H1 (cell line): ENCODE data around the gene HABP4. TPM values are rescaled to one million over a fixed set of nuclear protein-coding genes. Genes with fewer than 3 reads are reported as not detected.

Experiments used
- CTCF ChIA-PET: fragments of 300-600 bp; sonication (Branson Sonifier 250); formaldehyde crosslinking; loops from one replicate; lab custom pipeline; 2021; ENCODE audit not compliant: partially characterized antibody; lab: Charles Lee
- POLR2A ChIA-PET: fragments of 300-600 bp; sonication (Branson Sonifier 250); formaldehyde crosslinking; loops from one replicate; lab custom pipeline; 2021; ENCODE audit warnings: inconsistent platforms; ENCODE audit not compliant: partially characterized antibody; lab: Charles Lee
- DNase-seq, 2 experiments: peaks; one replicate each; pipeline versions ENCODE4 v3.0.0 to v3.0.0-alpha.2; 2010 to 2022; ENCODE audit warnings: low spot score in 2 of 2, low read depth in 1 of 2, mixed read lengths in 1 of 2
- FAIRE-seq: peaks from 2 replicates; lab custom pipeline; 2011; peaks lifted over from hg19 to GRCh38; lab: Jason Lieb, UNC
- H2AFZ ChIP-seq: 2 replicates; pipeline ENCODE4 v1.8.1; 2012; ENCODE audit warnings: low read length, inconsistent platforms
- H2AK5ac ChIP-seq: 2 replicates; pipeline ENCODE4 v1.6.1; 2013; ENCODE audit warnings: low read depth, low read length
- H2BK120ac ChIP-seq: replicated peaks from 2 replicates; pipeline ENCODE3; 2013; ENCODE audit warnings: low read depth, low read length, inconsistent platforms
- H2BK12ac ChIP-seq: 2 replicates; pipeline ENCODE4 v1.6.1; 2013; ENCODE audit warnings: low read depth, low read length
- H2BK15ac ChIP-seq: 2 replicates; pipeline ENCODE4 v1.6.1; 2013; ENCODE audit warnings: low read length
- H2BK20ac ChIP-seq: 2 replicates; pipeline ENCODE4 v1.6.1; 2013; ENCODE audit warnings: low read length
- H2BK5ac ChIP-seq: 2 replicates; pipeline ENCODE4 v1.6.1; 2013; ENCODE audit warnings: low read depth, low read length
- H3K14ac ChIP-seq: 2 replicates; pipeline ENCODE4 v1.6.1; 2013; ENCODE audit warnings: inconsistent platforms; ENCODE audit not compliant: insufficient read length
- H3K18ac ChIP-seq: 2 replicates; pipeline ENCODE4 v1.6.1; 2013; ENCODE audit warnings: low read length; ENCODE audit errors: extremely low read depth
- H3K23ac ChIP-seq: 2 replicates; pipeline ENCODE4 v1.6.1; 2013; ENCODE audit warnings: inconsistent platforms; ENCODE audit not compliant: insufficient read length
- H3K23me2 ChIP-seq: 2 replicates; pipeline ENCODE4 v1.6.1; 2013; ENCODE audit warnings: low read depth, low read length
- H3K27ac ChIP-seq: 2 replicates; pipeline ENCODE4 v1.6.1; 2011; ENCODE audit warnings: low read depth, low read length, inconsistent platforms
- H3K27me3 ChIP-seq, 4 experiments: replicated peaks in 1 of 4; 1 replicate in 1 of 4; 2 replicates in 3 of 4; pipeline versions ENCODE4 v1.6.1 to v1.8.1; 2011 to 2013; ENCODE audit warnings: low read length in 3 of 4, mild to moderate bottlenecking in 3 of 4, inconsistent platforms in 2 of 4, mixed read lengths in 2 of 4, moderate library complexity in 1 of 4; ENCODE audit not compliant: control insufficient read depth in 3 of 4, insufficient read depth in 3 of 4; ENCODE audit errors: extremely low read depth in 1 of 4
- H3K36me3 ChIP-seq, 4 experiments: 2 replicates each; pipeline versions ENCODE4 v1.6.1 to v1.8.1; 2011 to 2013; ENCODE audit warnings: mild to moderate bottlenecking in 4 of 4, low read length in 3 of 4, moderate library complexity in 2 of 4, control low read depth in 1 of 4, inconsistent platforms in 1 of 4; ENCODE audit not compliant: insufficient read depth in 4 of 4, control insufficient read depth in 2 of 4
- H3K4ac ChIP-seq: replicated peaks from 2 replicates; pipeline ENCODE3; 2013; ENCODE audit warnings: low read length, low read depth, mixed read lengths, inconsistent platforms; ENCODE audit not compliant: insufficient read length
- H3K4me1 ChIP-seq, 4 experiments: replicated peaks in 1 of 4; 1 replicate in 1 of 4; 2 replicates in 3 of 4; pipeline versions ENCODE4 v1.6.1 to v1.8.1; 2011 to 2013; ENCODE audit warnings: low read length in 3 of 4, inconsistent platforms in 2 of 4, mixed read lengths in 1 of 4; ENCODE audit not compliant: insufficient read depth in 4 of 4, control insufficient read depth in 3 of 4
- H3K4me2 ChIP-seq, 2 experiments: 2 replicates each; pipeline versions ENCODE4 v1.6.1 to v1.8.1; 2011 to 2013; ENCODE audit warnings: low read depth in 2 of 2, low read length in 2 of 2, control low read depth in 1 of 2, inconsistent platforms in 1 of 2, mild to moderate bottlenecking in 1 of 2; ENCODE audit not compliant: insufficient read depth in 1 of 2
- H3K4me3 ChIP-seq, 4 experiments: fragments of 200-600, 300-600 bp in 1 of 4; sonication (generic), shearing (Covaris generic), sonication (Bioruptor Twin) in 1 of 4; 2 replicates each; pipeline versions ENCODE4 v1.5.1 to v1.8.1; 2011 to 2016; ENCODE audit warnings: low read length in 4 of 4, low read depth in 3 of 4, control low read depth in 2 of 4, inconsistent platforms in 2 of 4, mild to moderate bottlenecking in 2 of 4, mixed read lengths in 1 of 4, moderate library complexity in 1 of 4; ENCODE audit not compliant: insufficient read depth in 2 of 4; ENCODE audit errors: extremely low read depth in 1 of 4
- H3K56ac ChIP-seq: replicated peaks from 2 replicates; pipeline ENCODE3; 2013; ENCODE audit warnings: low read depth, mild to moderate bottlenecking, mixed read lengths, low read length, inconsistent platforms; ENCODE audit not compliant: insufficient read length
- H3K79me1 ChIP-seq: 2 replicates; pipeline ENCODE4 v1.6.1; 2013; ENCODE audit warnings: low read depth, low read length, control low read depth
- H3K79me2 ChIP-seq, 2 experiments: 2 replicates each; pipeline versions ENCODE4 v1.6.1 to v1.8.1; 2012 to 2013; ENCODE audit warnings: low read length in 2 of 2, mild to moderate bottlenecking in 2 of 2, inconsistent platforms in 1 of 2; ENCODE audit not compliant: insufficient read depth in 2 of 2, control insufficient read depth in 1 of 2
- H3K9ac ChIP-seq, 4 experiments: replicated peaks in 1 of 4; 1 replicate in 1 of 4; 2 replicates in 3 of 4; pipeline versions ENCODE4 v1.6.1 to v1.8.1; 2011 to 2013; ENCODE audit warnings: low read depth in 3 of 4, low read length in 3 of 4, control low read depth in 2 of 4, mild to moderate bottlenecking in 2 of 4, moderate library complexity in 2 of 4, inconsistent platforms in 1 of 4; ENCODE audit errors: extremely low read depth in 1 of 4
- H3K9me3 ChIP-seq, 2 experiments: 2 replicates each; pipeline versions ENCODE4 v1.6.1 to v1.8.1; 2012 to 2013; ENCODE audit warnings: mild to moderate bottlenecking in 2 of 2, moderate library complexity in 2 of 2, control low read depth in 1 of 2, inconsistent platforms in 1 of 2, low read depth in 1 of 2, low read length in 1 of 2, mixed read lengths in 1 of 2; ENCODE audit not compliant: insufficient read depth in 2 of 2
- H4K20me1 ChIP-seq, 2 experiments: replicated peaks in 1 of 2; 2 replicates each; pipeline versions ENCODE3 to v1.8.1; 2011 to 2013; ENCODE audit warnings: inconsistent platforms in 2 of 2, low read length in 2 of 2, mild to moderate bottlenecking in 1 of 2; ENCODE audit not compliant: insufficient read depth in 2 of 2, control insufficient read depth in 1 of 2
- H4K5ac ChIP-seq: 2 replicates; pipeline ENCODE4 v1.6.1; 2013; ENCODE audit warnings: low read length, low read depth, mixed read lengths, inconsistent platforms; ENCODE audit not compliant: insufficient read length
- H4K8ac ChIP-seq: 2 replicates; pipeline ENCODE4 v1.8.0; 2013; ENCODE audit warnings: mild to moderate bottlenecking, moderate library complexity, low read length, inconsistent platforms; ENCODE audit not compliant: insufficient read depth; ENCODE audit errors: extremely low read depth
- H4K91ac ChIP-seq: replicated peaks from 2 replicates; pipeline ENCODE3; 2013; ENCODE audit warnings: low read length, mixed read lengths, inconsistent platforms; ENCODE audit not compliant: insufficient read length
- ATF3 ChIP-seq: IDR thresholded peaks from 2 replicates; pipeline ENCODE4 v1.6.1; 2011; ENCODE audit warnings: low read depth, mild to moderate bottlenecking, low read length; ENCODE audit not compliant: insufficient read depth
- CBX5 ChIP-seq: fragments of 300-800, 300-1000 bp; sonication (generic); IDR thresholded peaks from 2 replicates; pipeline ENCODE4 v1.7.1; 2016; ENCODE audit warnings: antibody characterized with exemption, low read length, low read depth
- CHD2 ChIP-seq: IDR thresholded peaks from 2 replicates; pipeline ENCODE4 v1.6.1; 2012; ENCODE audit warnings: low read length, improper control_type of control experiment
- GABPA ChIP-seq: IDR thresholded peaks from 2 replicates; pipeline ENCODE4 v1.6.1; 2011; ENCODE audit warnings: mild to moderate bottlenecking, low read length, moderate library complexity, borderline replicate concordance; ENCODE audit not compliant: insufficient read depth
- JUN ChIP-seq: IDR thresholded peaks from 2 replicates; pipeline ENCODE4 v1.6.1; 2011; ENCODE audit warnings: low read depth, mild to moderate bottlenecking, improper control_type of control experiment, low read length
- KDM1A ChIP-seq: fragments of 200-600, 300-600 bp; sonication (generic); IDR thresholded peaks from 2 replicates; pipeline ENCODE4 v1.7.1; 2016; ENCODE audit warnings: mild to moderate bottlenecking, low read length, borderline replicate concordance
- MAX ChIP-seq: IDR thresholded peaks from 2 replicates; pipeline ENCODE4 v1.6.1; 2012; ENCODE audit warnings: inconsistent platforms
- NANOG ChIP-seq: IDR thresholded peaks from 2 replicates; pipeline ENCODE4 v1.6.1; 2011; ENCODE audit warnings: low read length, low read depth, mild to moderate bottlenecking, inconsistent platforms; ENCODE audit not compliant: insufficient read depth, poor library complexity, severe bottlenecking
- RFX5 ChIP-seq: IDR thresholded peaks from 2 replicates; pipeline ENCODE4 v1.6.1; 2011; ENCODE audit warnings: low read depth, low read length, improper control_type of control experiment, borderline replicate concordance
- ZNF274 ChIP-seq: IDR thresholded peaks from 2 replicates; pipeline ENCODE4 v1.7.0; 2012; ENCODE audit warnings: low read length, borderline replicate concordance; ENCODE audit errors: extremely low read depth
- WGBS, 2 experiments: shearing (Covaris generic) in 1 of 2; methylation state at CpG; one replicate each; pipeline versions ENCODE4 v1.1.6 to v1.1.7; 2013 to 2015; ENCODE audit warnings: low lambda C conversion rate in 2 of 2, mixed read lengths in 2 of 2, inconsistent platforms in 1 of 2, low coverage in 1 of 2, missing lambda C conversion rate in 1 of 2; ENCODE audit not compliant: insufficient replicate concordance in 2 of 2, insufficient coverage in 1 of 2, insufficient read length in 1 of 2; ENCODE audit errors: extremely low coverage in 1 of 2, missing lambda C conversion rate in 1 of 2; 5-methylcytosine and 5-hydroxymethylcytosine counted together
- polyA plus RNA-seq, 7 experiments: library from polyadenylated mRNA; depleted of rRNA in 3 of 7; stranded (reverse) in 5 of 7; unstranded in 2 of 7; fragments of >200 nt in 5 of 7; fragments of 200-250 nt in 2 of 7; gene quantifications; 1 replicate in 5 of 7; 2 replicates in 1 of 7; 4 replicates in 1 of 7; pipeline versions ENCODE4 v1.2.1 to v1.2.3, GENCODE V29; 2011 to 2013; ENCODE audit warnings: missing spikeins in 2 of 7, mixed read lengths in 2 of 7
- total RNA-seq: library from RNA; stranded (reverse); fragmentation: NEBNext Ultra II Directional; extraction: Animal tissue kit (Norgen Biotek cat#: 25700); gene quantifications from 2 replicates; pipeline ENCODE4 v1.2.1, GENCODE V29; 2021
- TF ChIP-seq, protein P1 (sequence below), 3 experiments: IDR thresholded peaks; 1 replicate in 2 of 3; 2 replicates in 1 of 3; pipeline versions ENCODE4 v1.5.1 to v1.6.1; 2011; ENCODE audit warnings: low read length in 3 of 3, mild to moderate bottlenecking in 3 of 3, inconsistent platforms in 2 of 3, low read depth in 1 of 3, moderate library complexity in 1 of 3; ENCODE audit not compliant: insufficient read depth in 1 of 3; ENCODE audit errors: control extremely low read depth in 1 of 3

HABP4 gene
- total and polyA plus RNA-seq, 2 of the 8 experiments (the other 6 are each of a cell fraction or from before 2014, with no cell fraction given), result 3.3 to 11.2 TPM

DNA sequence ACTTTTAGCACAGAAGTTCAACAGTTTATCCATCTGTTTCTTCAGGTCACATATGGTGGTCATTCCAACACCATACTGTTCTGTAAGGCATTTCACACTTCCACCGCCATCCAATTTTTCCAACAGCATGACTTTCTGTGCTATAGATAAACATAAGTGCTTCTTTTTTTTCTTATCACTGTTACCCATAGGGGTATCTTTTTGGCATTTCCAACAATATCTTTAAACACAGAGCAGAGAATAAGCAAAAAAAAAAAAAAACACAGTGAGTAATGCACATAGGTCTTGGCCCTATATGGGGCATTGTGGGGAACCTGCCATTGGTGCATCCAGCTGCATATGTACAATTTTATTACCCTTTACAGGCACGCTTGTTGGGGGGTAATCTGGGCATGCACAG, 19.6 kb upstream of the HABP4 start:
- H4K8ac ChIP-seq, result no peak overlapping the region
- H3K56ac ChIP-seq, result no peak overlapping the region
- no peaks in the 10 kb centered on the region for H3K23me2 ChIP-seq
- H2BK12ac ChIP-seq, result no peak overlapping the region
- ChIA-PET CTCF (interaction anchor here (1.4 kb wide), 1 partner anchor 11 kb away, joined by 4 read pairs; no protein-coding TSS in a partner anchor), POLR2A (interaction anchor here (1.1 kb wide), 1 partner anchor 11 kb away, joined by 3 read pairs; no protein-coding TSS in a partner anchor)
- H3K4ac ChIP-seq, result no peak overlapping the region
- H3K14ac ChIP-seq, result no peak overlapping the region
- no peaks in the 10 kb centered on the region for H3K79me1 ChIP-seq
- no peak overlapping the region for H3K9ac ChIP-seq
- H3K4me2 ChIP-seq, result no peak overlapping the region
- H3K18ac ChIP-seq, result no peak overlapping the region
- H2BK5ac ChIP-seq, result no peak overlapping the region
- H4K91ac ChIP-seq, result no peak overlapping the region
- H3K4me3 ChIP-seq, result no peak overlapping the region
- FAIRE-seq (no peak), DNase-seq (no peak)
- no peak overlapping the region for H2AFZ ChIP-seq
- H2BK15ac ChIP-seq, result no peak overlapping the region
- no peak overlapping the region for H3K23ac ChIP-seq
- no peaks in the 10 kb centered on the region for H3K4me1 ChIP-seq
- no peak overlapping the region for H2BK120ac ChIP-seq
- no peak overlapping the region for H3K27ac ChIP-seq
- WGBS, 2 experiments, result 100% methylated on average over 2 of the region's 2 CpGs; no CpG with 5 or more reads in 1 of the 2 experiments
- no peaks in the 10 kb centered on the region for H4K20me1 ChIP-seq
- no peaks in the 10 kb centered on the region for H3K36me3 ChIP-seq
- no peak overlapping the region for H2BK20ac ChIP-seq
- H3K9me3 ChIP-seq, result no peaks in the 10 kb centered on the region
- no peak overlapping the region for H2AK5ac ChIP-seq
- no peak overlapping the region for H4K5ac ChIP-seq
- H3K27me3 ChIP-seq, result no peaks in the 10 kb centered on the region
- no peaks in the 10 kb centered on the region for H3K79me2 ChIP-seq
- no peak for TF ChIP-seq CBX5
- no peak for TF ChIP-seq CHD2
- no peak for TF ChIP-seq NANOG
- no peak for TF ChIP-seq RFX5
- TF ChIP-seq KDM1A, result no peak
- TF ChIP-seq GABPA, result no peak
- TF ChIP-seq, protein P1, sequence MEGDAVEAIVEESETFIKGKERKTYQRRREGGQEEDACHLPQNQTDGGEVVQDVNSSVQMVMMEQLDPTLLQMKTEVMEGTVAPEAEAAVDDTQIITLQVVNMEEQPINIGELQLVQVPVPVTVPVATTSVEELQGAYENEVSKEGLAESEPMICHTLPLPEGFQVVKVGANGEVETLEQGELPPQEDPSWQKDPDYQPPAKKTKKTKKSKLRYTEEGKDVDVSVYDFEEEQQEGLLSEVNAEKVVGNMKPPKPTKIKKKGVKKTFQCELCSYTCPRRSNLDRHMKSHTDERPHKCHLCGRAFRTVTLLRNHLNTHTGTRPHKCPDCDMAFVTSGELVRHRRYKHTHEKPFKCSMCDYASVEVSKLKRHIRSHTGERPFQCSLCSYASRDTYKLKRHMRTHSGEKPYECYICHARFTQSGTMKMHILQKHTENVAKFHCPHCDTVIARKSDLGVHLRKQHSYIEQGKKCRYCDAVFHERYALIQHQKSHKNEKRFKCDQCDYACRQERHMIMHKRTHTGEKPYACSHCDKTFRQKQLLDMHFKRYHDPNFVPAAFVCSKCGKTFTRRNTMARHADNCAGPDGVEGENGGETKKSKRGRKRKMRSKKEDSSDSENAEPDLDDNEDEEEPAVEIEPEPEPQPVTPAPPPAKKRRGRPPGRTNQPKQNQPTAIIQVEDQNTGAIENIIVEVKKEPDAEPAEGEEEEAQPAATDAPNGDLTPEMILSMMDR (IDR thresholded peaks at IDR 0.05; ENCODE audit: control extremely low read depth in 1 of 3, insufficient read depth in 1 of 3, low read depth in 1 of 3, low read length in 3 of 3), result no peak
- no peak for TF ChIP-seq ZNF274
- TF ChIP-seq JUN, result no peak
- no peak for TF ChIP-seq ATF3
- no peak for TF ChIP-seq MAX
